ENCODE data around the gene LRFN2.

DNA sequence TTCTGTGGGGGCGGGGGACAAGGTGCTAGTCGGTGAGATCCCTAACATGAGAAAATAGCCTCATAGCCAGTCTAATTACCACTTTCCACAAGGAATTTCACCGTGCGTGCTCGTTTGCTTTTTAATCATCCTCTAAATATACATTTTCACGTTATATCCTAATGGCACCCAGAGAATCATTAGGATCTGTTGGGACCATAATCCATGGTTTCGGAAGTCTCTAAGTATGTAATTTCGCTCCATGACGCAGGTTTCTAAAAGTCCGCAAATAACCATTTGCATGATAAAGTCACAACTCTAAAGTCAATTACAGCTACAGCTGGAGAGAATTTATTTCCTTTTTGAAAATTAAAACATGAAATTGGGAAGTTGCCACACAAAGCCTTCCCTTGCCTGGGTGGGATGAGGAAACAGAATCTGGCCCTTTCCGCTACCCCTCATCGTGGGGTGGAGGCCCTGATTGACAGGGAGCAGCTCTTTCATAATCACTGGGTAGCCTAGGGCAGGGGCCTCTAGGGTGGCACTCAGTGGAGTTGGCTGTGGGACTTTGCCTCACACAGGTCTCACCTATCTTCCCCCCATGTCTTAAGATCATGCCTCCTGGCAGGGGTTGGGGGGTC lies 81.9 kb downstream of the LRFN2 start:
- TF ChIP-seq FOXM1 (IDR thresholded peaks at IDR 0.05; ENCODE audit: low read depth) (no peak), GABPA (IDR thresholded peaks at IDR 0.05; ENCODE audit: low read depth) (no peak), RCOR1 (IDR thresholded peaks at IDR 0.05; ENCODE audit: low read length) (no peak), CHD2 (IDR thresholded peaks at IDR 0.05; ENCODE audit: low read length, partially characterized antibody) (no peak), USF2 (IDR thresholded peaks at IDR 0.05; ENCODE audit: borderline replicate concordance, low read depth, low read length) (no peak), POLR2AphosphoS5 (IDR thresholded peaks at IDR 0.05; ENCODE audit: low read depth, low read length) (no peak), REST (IDR thresholded peaks at IDR 0.05; ENCODE audit: low read depth, low read length) (no peak), RXRA (IDR thresholded peaks at IDR 0.05; ENCODE audit: borderline replicate concordance, low read depth) (no peak)
- TF ChIP-seq, protein P1, sequence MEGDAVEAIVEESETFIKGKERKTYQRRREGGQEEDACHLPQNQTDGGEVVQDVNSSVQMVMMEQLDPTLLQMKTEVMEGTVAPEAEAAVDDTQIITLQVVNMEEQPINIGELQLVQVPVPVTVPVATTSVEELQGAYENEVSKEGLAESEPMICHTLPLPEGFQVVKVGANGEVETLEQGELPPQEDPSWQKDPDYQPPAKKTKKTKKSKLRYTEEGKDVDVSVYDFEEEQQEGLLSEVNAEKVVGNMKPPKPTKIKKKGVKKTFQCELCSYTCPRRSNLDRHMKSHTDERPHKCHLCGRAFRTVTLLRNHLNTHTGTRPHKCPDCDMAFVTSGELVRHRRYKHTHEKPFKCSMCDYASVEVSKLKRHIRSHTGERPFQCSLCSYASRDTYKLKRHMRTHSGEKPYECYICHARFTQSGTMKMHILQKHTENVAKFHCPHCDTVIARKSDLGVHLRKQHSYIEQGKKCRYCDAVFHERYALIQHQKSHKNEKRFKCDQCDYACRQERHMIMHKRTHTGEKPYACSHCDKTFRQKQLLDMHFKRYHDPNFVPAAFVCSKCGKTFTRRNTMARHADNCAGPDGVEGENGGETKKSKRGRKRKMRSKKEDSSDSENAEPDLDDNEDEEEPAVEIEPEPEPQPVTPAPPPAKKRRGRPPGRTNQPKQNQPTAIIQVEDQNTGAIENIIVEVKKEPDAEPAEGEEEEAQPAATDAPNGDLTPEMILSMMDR (IDR thresholded peaks at IDR 0.05): no peak
